ENCODE measurements around the gene RERG.
A peak's percentile ranks its signal among the peaks of the same experiment; 100 is the strongest.

The RERG gene

DNA sequence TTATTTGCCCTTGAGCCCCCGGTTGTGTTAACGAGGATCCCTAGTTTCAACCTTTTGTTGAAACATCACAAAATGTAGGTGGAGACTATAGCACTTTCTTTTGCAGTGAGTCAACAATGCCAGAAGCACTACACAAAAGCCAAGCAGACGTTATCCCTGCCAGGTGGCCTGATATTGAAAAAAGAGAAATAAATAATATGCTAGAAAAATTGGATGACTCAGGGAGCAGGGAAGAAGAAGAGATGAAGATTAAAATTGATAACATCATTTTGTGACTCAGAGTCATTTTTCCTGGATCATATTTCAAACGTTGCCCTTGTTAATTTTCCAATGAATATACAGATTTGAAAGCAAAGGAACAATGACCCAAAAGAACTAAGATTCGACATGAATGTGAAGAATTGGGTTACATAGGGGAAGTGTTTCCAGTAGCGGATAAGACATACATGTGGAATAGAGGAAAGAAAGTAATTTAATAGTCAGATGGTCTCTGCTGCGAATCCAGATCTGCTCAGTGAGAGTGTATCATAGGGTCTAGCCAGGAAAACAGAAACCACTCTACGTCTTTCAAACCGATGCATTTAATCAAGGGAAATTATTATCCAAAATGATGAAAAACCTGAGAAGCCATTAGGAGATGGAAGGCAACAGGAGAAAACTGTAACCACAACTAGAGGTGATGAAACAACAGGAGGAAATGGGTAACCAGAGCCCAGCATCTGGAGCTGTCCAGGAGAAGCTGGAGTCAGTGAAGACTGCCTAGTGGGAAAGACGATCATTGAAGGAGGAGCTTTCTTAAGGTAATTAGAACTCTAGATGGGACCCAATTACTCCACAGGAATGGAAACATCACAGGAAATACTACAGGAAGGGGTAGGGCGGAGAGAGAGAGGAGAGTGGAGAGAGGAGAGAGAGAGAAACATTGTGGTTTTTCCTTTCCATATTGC is 57.9 kb downstream of the RERG start:
- in situ Hi-C loops (cut with MboI; ENCODE audit: low pct_unique_long_range_greater_than_20kb, low sequenced_read_pairs) = no loop called here
- DNase-seq = no peak

DNA sequence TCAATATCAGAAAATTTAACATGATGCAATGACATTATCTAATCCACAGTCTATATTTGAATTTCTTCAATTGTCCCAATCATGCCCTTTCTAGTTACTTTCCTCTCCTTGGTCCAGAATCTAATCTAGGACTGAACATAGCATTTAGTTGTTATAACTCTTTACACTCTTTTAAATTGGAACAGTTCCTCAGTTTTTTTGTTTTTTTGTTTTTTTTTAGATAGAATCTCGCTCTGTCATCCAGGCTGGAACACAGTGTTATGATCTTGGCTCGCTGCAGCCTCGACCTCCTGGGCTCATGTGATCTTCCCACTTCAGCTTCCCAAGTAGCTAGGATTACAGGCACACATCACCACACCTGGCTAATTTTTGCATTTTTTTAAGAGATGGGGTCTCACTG is 63.1 kb downstream of the RERG start:
- in situ Hi-C loops (cut with MboI; ENCODE audit: low pct_unique_long_range_greater_than_20kb, low sequenced_read_pairs) = no loop called here
- DNase-seq = no peak

DNA sequence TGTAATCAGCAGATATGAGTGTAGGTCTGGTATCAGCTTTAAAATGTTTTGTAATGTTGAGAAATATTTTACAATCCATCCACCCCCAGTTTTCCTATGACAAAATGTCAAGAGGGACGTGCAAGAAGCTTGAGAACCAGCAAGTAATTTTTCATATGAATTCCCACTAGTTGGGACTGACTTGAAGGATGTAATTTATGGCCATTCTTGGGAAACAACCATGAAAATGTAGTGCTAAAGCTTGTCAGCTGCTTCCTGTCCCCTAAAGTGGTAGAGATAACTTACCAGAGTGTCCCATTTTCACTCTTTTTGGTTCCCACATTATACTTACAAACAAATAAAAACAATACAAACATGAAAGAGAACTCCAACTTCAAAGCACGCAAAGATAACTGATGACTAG is 63.9 kb downstream of the RERG start:
- in situ Hi-C loops (cut with MboI; ENCODE audit: low pct_unique_long_range_greater_than_20kb, low sequenced_read_pairs) = no loop called here
- no peak for DNase-seq

DNA sequence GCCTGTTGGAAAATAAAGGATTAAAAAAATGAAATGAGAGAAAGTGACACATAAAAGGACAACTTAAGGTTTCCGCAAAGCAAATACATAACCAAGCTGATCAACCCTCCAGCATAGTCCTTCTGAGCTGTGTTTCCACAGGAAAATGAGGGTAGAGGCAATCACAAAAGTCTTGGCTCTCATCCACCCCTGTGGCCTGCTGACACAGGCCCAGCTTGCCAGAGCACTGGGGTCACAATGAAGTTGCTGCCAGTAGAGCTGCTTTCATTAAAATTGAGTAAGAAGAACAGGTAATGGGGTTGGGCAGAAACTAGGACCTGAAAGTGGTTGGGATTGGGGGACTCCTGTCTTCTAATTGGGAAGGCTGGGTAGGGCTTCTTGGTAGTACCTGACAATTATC is 65.9 kb downstream of the RERG start:
- DNase-seq = no peak
- in situ Hi-C loops (cut with MboI; ENCODE audit: low pct_unique_long_range_greater_than_20kb, low sequenced_read_pairs) = no loop called here

DNA sequence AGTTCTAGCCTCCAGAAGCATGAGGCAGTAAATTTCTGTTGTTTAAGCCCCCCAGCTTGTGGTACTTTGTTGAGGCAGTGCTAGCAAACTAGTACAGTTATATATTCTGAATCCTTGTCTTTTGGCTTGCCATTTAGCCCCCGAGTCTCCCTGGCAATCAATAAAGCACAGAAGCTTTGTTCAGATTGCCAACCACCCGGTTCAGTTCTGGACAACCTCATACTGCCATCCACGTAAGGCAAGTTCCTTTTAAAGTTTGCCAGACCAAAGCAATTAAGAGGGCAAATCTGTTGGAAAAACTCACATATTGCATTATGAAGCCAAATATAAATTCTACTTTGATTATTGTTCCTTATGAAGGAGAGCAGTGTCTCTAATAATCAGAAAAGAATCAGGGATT is 67.1 kb downstream of the RERG start:
- DNase-seq = no peak
- in situ Hi-C loops (cut with MboI; ENCODE audit: low pct_unique_long_range_greater_than_20kb, low sequenced_read_pairs) = no loop called here

DNA sequence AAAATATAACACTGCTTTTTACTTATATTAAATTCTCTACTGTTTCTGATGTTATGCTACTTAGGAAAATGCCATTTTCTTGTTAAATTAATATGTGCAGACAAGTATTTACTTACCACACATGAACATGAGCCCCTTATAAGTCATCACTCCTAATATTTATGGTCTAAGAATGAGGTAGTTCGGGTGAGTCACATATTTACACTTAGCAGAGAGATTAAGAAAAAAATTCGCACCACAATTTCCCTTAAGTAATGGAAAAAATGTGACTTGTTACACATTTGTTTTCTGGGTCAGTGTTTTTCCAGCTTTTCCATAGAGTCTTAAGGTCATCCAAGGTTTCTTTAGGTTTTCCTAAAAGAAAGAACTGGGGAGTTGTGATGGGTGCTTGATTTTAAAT is 68.3 kb downstream of the RERG start:
- DNase-seq = no peak
- in situ Hi-C loops (cut with MboI; ENCODE audit: low pct_unique_long_range_greater_than_20kb, low sequenced_read_pairs) = no loop called here

DNA sequence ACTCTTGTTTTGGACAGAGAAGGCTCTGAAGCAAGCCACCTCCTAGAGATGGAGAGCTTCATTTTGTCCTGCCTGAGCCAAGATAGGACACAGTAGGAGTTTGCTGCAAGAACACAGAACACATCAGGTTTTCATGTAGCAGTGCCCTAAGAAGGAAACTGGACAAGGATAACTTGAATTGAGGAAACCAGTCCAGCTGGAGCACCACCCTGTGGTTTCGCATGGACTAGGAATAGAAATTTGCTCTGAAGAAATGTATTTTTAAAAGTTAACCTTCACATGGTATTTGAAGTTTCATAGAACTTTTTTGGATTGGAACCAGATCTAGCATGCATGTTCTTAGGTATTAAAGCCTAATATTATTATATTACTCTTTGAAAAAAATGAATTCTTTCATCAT is 68.8 kb downstream of the RERG start:
- no peak for DNase-seq
- in situ Hi-C loops (cut with MboI; ENCODE audit: low pct_unique_long_range_greater_than_20kb, low sequenced_read_pairs) = no loop called here

DNA sequence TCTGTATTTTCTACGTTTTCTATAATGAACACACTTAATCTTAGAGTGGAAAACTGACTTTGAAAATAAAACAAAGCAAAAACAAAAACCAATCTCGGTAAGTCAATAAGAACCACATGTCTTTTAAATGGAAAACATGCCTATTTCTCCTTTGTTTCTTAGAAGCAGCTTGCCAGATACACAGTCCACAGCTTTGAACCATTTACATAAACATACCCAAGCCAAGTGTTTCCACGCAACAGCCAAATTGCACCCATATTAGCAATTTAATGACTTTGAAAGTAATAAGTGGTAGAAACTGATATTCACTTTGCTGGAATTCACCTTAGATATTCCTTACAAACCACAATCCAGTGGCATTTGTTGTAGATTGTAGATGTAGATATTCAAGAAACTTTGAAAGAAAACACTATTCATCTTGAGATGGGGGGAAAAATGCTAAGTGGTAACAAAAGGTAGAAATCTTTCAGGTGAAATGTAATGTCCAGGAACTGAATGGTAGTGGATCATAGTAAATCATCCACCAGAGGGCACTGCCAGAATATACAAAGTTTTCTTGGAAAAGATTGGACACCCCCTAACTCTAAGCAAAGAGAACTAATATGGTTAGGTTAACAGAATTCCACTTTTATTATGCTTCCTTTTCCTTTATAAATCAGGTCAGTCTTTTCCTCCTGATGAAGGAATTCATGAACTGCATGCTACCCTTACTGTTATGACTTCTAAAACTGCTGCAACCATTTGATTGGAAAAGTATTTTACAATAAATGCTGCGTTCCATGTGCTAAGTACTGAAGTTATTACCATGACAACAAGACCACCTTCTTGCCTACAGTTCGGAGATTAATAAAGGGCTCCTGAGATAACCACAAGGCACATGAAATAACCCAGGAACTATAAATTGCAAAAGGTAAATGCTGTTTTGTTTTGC is 69.8 kb downstream of the RERG start:
- in situ Hi-C loops (cut with MboI; ENCODE audit: low pct_unique_long_range_greater_than_20kb, low sequenced_read_pairs) = no loop called here
- DNase-seq = peak; percentile 24

DNA sequence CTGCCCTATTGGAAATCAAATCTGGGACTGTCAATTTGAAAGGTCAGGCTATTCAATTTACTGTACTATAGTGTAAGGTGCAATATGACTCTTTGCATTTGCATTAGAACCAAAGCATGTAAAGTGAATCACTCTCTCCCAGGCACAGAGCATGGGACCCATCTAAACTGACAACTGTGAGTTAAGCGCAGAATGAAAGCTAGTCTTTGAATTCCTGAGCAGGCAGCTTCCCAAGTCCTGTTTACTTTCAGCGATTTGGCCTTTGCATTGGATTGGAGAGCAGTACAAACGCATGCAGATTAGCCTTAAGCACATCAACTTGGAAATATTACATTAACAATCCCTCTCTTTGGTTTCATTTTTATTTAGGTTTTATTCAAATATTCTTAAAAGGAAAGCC is 74.6 kb downstream of the RERG start:
- no peak for DNase-seq
- in situ Hi-C loops (cut with MboI; ENCODE audit: low pct_unique_long_range_greater_than_20kb, low sequenced_read_pairs) = no loop called here

DNA sequence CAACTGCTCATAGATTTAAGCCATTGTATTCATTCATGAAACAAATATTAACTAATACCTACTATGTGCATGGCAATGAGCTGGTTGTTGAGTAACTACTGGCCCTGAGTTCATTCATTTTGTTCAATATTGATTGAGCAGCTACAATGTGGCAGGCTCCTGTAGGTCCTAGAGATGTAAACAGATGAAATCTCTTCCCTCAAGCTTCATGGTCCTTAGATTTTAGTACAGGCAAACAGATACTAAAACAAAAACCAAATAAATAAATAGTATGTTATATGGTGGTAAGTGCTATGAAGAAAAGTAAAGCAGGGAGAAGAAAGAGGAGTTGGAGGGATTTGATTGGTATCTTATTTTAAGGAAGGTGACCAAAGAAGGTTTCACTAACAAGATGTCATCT is 77.8 kb downstream of the RERG start:
- in situ Hi-C loops (cut with MboI; ENCODE audit: low pct_unique_long_range_greater_than_20kb, low sequenced_read_pairs) = no loop called here
- no peak for DNase-seq

DNA sequence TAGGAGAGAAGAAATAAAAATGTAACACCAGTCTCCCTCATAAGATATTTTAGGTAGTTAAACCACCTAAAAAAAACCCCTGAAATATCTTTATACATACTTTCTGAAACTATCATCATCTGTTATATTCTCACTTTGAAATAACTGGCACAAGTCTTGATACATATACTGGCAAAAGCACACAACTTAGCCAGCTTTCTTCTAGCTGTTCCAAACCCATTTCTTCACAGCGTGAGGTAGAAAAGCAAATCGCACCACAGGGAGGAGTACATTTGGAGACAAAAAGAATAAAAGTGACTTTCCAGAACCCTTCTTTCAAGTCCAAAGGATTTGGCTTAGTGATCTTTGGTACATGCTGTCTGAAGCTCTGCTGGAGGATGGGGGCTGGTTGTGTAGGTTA is 78.5 kb downstream of the RERG start:
- DNase-seq = no peak
- in situ Hi-C loops (cut with MboI; ENCODE audit: low pct_unique_long_range_greater_than_20kb, low sequenced_read_pairs) = no loop called here

DNA sequence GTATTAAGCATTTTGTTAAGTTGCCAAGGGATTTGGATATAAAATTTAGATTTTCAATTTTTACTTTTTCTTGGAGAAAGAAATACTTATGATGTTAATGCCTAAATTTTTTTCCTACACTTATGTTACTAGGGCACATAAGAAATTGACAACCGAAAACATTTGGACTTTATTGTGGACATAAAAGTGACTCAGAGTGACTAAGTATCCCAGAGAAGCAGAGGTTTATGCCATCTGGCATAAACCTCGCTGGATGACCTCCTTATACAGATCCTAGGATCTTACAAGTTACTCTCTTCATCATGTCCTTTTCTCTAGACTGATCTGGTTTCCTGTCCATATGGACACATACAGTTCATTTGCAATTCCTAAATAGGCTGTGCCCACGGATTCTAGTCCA is 89.8 kb downstream of the RERG start:
- no peak for DNase-seq
- in situ Hi-C loops (cut with MboI; ENCODE audit: low pct_unique_long_range_greater_than_20kb, low sequenced_read_pairs) = no loop called here

DNA sequence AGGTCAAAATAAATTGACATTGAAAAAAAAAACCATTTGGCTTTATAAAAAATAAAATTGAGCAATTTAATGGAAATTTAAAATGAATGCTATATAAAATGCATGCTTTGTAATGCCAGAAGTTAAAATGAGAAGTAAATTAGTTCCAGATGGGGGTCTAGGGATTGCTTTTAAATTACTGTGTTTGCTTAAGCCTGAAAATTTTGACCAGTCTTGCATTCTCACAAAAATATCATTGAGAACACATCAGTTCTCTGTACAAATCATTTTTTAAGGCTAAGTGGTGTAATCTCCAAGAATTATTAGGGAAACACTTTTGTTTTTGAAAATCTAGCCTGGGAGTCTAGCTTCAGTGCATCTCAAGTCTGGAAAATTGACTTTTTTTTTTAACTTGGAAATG is 90.7 kb downstream of the RERG start:
- DNase-seq = no peak
- in situ Hi-C loops (cut with MboI; ENCODE audit: low pct_unique_long_range_greater_than_20kb, low sequenced_read_pairs) = no loop called here

DNA sequence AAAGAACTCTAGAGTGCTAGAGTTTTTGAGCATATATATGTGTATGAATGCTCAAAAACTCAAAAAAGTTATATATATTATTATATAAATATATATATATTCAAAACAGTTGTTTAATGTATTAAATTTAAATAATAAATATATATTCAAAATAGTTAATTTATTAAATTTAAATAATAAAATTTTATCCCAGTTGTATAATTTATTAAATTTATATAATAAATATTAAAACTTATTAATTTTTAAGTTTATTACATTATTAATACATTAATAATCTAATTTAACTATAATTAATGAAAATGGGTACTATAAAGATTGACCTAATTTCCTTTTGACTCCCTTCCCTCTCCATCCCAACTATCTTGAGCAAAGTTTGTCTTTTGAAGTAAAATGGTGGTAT is 97.8 kb downstream of the RERG start:
- no peak for DNase-seq
- in situ Hi-C loops (cut with MboI; ENCODE audit: low pct_unique_long_range_greater_than_20kb, low sequenced_read_pairs) = no loop called here

DNA sequence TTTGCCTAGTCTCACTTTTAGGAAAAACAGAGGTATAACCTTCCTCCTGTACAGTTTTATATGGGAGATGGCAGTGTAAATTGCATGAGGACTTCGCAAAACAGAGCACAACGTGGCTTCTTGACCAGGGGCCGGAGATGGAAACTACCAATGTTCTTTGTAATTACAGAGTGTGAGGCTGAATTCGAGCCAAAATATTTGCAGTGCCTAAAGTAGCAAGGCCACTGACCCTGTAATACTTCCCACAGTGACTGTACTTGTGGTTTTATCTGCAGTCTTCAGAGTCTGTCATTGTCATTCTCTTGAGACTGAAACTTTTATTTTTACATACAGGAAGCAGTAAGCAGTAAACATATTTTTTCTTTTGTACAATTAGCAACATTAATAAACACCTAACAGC is 98.9 kb downstream of the RERG start:
- in situ Hi-C loops (cut with MboI; ENCODE audit: low pct_unique_long_range_greater_than_20kb, low sequenced_read_pairs) = no loop called here
- no peak for DNase-seq

DNA sequence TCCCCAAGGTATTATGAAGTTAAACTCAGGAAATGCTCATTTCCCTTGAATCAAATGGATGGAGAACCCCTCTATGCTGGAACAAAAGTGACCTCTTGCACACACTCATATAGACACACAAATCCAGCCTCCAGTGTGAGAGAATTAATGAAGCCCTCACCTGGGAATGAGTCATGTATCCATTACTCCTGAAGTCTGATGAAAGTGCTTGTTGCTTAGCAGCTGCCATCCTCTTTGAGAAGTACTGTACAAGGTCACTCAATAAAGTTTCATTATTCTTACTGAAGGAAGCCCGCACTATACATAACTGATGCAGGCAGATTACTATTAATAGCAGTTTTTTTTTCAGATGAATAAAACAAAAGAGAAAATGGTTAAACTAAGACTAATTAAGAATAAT is 102.3 kb downstream of the RERG start:
- in situ Hi-C loops (cut with MboI; ENCODE audit: low pct_unique_long_range_greater_than_20kb, low sequenced_read_pairs) = no loop called here
- no peak for DNase-seq

DNA sequence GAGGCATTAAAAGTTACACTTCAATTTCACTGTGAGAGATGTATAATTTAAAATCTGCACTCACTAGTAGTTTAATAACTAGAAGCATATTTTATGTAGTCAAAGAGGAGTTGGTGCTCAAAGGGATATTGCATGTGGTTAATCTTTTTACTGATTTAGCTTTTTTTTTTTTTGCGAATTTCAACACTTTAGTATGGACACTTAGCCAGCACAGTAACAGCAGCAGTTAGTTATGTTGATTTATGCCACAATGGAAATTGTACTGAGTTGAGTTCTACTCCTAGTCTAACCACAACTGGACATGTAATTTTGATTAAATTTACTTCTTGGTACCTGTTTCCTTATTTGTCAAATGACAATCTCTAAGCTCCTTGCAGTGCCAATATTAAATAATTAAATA is 104.2 kb downstream of the RERG start:
- in situ Hi-C loops (cut with MboI; ENCODE audit: low pct_unique_long_range_greater_than_20kb, low sequenced_read_pairs) = no loop called here
- DNase-seq = no peak

DNA sequence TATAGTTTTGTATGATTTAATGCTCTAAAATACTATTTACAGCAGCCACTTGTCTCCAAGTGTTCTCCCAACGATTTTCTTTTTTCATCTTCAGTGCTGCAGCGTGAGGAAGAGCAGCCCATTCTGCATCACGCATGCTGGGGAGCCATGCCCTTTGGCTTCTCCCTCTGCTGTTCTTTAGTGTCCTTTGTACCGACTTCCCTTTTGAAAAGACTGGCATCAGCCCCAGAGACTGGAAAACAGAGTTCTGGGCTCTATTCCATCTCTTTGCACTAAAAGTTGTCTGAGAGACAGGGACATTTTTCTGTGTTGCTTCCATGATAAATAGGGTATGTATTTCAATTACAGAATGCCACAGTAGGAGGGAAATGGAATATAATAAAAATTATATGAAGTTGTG is 105.1 kb downstream of the RERG start:
- no peak for DNase-seq
- in situ Hi-C loops (cut with MboI; ENCODE audit: low pct_unique_long_range_greater_than_20kb, low sequenced_read_pairs) = no loop called here

DNA sequence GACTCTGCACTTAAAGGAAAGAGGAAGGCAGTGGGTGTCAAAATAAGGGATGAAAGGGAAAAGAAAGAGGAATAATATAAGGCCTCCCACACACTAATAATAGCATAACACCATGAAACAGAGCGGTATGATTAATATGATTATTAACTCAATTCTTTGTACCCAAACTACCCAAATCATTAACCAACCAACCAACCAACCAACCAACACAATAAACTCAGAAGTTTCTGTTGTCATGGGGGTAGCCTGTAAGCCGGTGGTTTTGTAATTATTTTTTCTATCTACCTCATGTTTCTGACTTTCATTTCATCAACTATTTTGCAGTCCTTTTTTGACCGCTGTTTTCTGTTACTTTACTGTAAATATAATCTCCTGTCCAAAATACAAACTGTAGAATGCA is 105.8 kb downstream of the RERG start:
- no peak for DNase-seq
- in situ Hi-C loops (cut with MboI; ENCODE audit: low pct_unique_long_range_greater_than_20kb, low sequenced_read_pairs) = no loop called here

DNA sequence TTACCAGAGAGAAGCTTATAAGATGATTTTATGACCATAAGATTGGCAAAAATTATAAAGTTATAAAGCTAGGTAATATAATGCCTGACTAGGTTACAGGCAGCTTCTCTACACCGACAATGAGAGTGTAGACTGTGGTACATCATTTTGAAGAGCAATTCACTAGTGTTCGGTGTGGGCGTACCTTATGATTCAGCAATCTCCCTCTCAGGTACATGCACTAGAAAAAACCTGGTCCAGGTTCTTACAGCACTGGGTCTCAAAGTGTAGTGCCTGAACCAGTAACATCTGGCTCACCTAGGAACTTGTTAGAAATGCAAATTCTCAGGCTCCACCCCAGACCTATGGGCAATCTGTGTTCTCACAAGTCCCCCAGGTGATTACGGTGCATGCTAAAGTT is 106.7 kb downstream of the RERG start:
- no peak for DNase-seq
- in situ Hi-C loops (cut with MboI; ENCODE audit: low pct_unique_long_range_greater_than_20kb, low sequenced_read_pairs) = no loop called here

All from KBM-7 (cell line).